ENCODE results near the gene DDX10.

GRCh38 chr11:108958368-108959104 lies 293.7 kb downstream of the DDX10 start:
- TF ChIP-seq, protein P1, sequence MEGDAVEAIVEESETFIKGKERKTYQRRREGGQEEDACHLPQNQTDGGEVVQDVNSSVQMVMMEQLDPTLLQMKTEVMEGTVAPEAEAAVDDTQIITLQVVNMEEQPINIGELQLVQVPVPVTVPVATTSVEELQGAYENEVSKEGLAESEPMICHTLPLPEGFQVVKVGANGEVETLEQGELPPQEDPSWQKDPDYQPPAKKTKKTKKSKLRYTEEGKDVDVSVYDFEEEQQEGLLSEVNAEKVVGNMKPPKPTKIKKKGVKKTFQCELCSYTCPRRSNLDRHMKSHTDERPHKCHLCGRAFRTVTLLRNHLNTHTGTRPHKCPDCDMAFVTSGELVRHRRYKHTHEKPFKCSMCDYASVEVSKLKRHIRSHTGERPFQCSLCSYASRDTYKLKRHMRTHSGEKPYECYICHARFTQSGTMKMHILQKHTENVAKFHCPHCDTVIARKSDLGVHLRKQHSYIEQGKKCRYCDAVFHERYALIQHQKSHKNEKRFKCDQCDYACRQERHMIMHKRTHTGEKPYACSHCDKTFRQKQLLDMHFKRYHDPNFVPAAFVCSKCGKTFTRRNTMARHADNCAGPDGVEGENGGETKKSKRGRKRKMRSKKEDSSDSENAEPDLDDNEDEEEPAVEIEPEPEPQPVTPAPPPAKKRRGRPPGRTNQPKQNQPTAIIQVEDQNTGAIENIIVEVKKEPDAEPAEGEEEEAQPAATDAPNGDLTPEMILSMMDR (IDR thresholded peaks at IDR 0.05 in 2 of 3, conservative IDR thresholded peaks at IDR 0.05 in 1 of 3; ENCODE audit: insufficient read depth in 2 of 3, low read depth in 1 of 3, low read length in 3 of 3) = no peak
- TF ChIP-seq RBM17 (IDR thresholded peaks at IDR 0.05; ENCODE audit: borderline replicate concordance, low read depth, low read length) = no peak
- TF ChIP-seq ETV6 (IDR thresholded peaks at IDR 0.05; ENCODE audit: borderline replicate concordance in 1 of 2, low read depth in 2 of 2, low read length in 1 of 2) = no peak
- TF ChIP-seq ETV6 (CRISPR knock-in tag; IDR thresholded peaks at IDR 0.05; ENCODE audit: borderline replicate concordance) = no peak
- TF ChIP-seq ZNF140 (CRISPR knock-in tag; IDR thresholded peaks at IDR 0.05) = no peak
- no peak for TF ChIP-seq EZH2 (IDR thresholded peaks at IDR 0.05; ENCODE audit: borderline replicate concordance, low read depth, low read length)
- TF ChIP-seq, protein P2, sequence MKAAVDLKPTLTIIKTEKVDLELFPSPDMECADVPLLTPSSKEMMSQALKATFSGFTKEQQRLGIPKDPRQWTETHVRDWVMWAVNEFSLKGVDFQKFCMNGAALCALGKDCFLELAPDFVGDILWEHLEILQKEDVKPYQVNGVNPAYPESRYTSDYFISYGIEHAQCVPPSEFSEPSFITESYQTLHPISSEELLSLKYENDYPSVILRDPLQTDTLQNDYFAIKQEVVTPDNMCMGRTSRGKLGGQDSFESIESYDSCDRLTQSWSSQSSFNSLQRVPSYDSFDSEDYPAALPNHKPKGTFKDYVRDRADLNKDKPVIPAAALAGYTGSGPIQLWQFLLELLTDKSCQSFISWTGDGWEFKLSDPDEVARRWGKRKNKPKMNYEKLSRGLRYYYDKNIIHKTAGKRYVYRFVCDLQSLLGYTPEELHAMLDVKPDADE (conservative IDR thresholded peaks at IDR 0.05; ENCODE audit: control insufficient read depth, low read depth, low read length) = no peak
